NCI-H510A (cell line): ENCODE data around the gene ZNF609.

Source experiments
- DNase-seq: peaks from one replicate; lab custom pipeline; 2025; lab: John Stamatoyannopoulos, UW

Gene ZNF609

GRCh38 chr15:64544450-64544849 is 84.1 kb downstream of the ZNF609 start:
- DNase-seq = no peak

- DNase-seq = no peak
Observed at GRCh38 chr15:64547275-64547674, 86.9 kb downstream of the ZNF609 start.

GRCh38 chr15:64548235-64548634 is 87.9 kb downstream of the ZNF609 start:
- no peak for DNase-seq

GRCh38 chr15:64549860-64550259 is 89.5 kb downstream of the ZNF609 start:
- DNase-seq = no peak

GRCh38 chr15:64552281-64552948 is 92.0 kb downstream of the ZNF609 start:
- DNase-seq = no peak

GRCh38 chr15:64558460-64559179 is 98.2 kb downstream of the ZNF609 start:
- DNase-seq = no peak

- DNase-seq = no peak
Observed at GRCh38 chr15:64559243-64559642, 98.9 kb downstream of the ZNF609 start.

- DNase-seq = no peak
Observed at GRCh38 chr15:64560501-64560900, 100.1 kb downstream of the ZNF609 start.

- no peak for DNase-seq
Observed at GRCh38 chr15:64560998-64561397, 100.6 kb downstream of the ZNF609 start.

- DNase-seq = no peak
Observed at GRCh38 chr15:64562003-64562640, 101.7 kb downstream of the ZNF609 start.

- DNase-seq = no peak
Observed at GRCh38 chr15:64566102-64566501, 105.7 kb downstream of the ZNF609 start.

- peak; percentile 27 for DNase-seq
Observed at GRCh38 chr15:64566629-64567427, 106.5 kb downstream of the ZNF609 start.

GRCh38 chr15:64568765-64569164 is 108.4 kb downstream of the ZNF609 start:
- no peak for DNase-seq

- DNase-seq = no peak
Observed at GRCh38 chr15:64571857-64572291, 111.5 kb downstream of the ZNF609 start.

- DNase-seq = no peak
Observed at GRCh38 chr15:64572856-64573255, 112.5 kb downstream of the ZNF609 start.

GRCh38 chr15:64574301-64575017 is 114.1 kb downstream of the ZNF609 start:
- DNase-seq = no peak

- DNase-seq = no peak
Observed at GRCh38 chr15:64580696-64581407, 120.5 kb downstream of the ZNF609 start.

- no peak for DNase-seq
Observed at GRCh38 chr15:64581408-64581761, 121.0 kb downstream of the ZNF609 start.

GRCh38 chr15:64582202-64582601 is 121.8 kb downstream of the ZNF609 start:
- DNase-seq = no peak

GRCh38 chr15:64583519-64583918 is 123.1 kb downstream of the ZNF609 start:
- no peak for DNase-seq

GRCh38 chr15:64583983-64584382 is 123.6 kb downstream of the ZNF609 start:
- DNase-seq = no peak
